GM12892 (cell line): ENCODE measurements around the gene HDC.

Experiments used
- DNase-seq: peaks from one replicate; pipeline ENCODE4 v3.0.0; 2011; ENCODE audit not compliant: insufficient read length
- FAIRE-seq: peaks from 2 replicates; lab custom pipeline; 2011; peaks lifted over from hg19 to GRCh38; lab: Jason Lieb, UNC
- POLR2A ChIP-seq: IDR thresholded peaks from 2 replicates; pipeline ENCODE4 v1.6.1; 2011; ENCODE audit warnings: low read depth, low read length, control low read depth
- POLR2AphosphoS5 ChIP-seq: IDR thresholded peaks from 2 replicates; pipeline ENCODE4 v1.6.1; 2011; ENCODE audit warnings: low read depth, low read length, control low read depth
- TAF1 ChIP-seq: IDR thresholded peaks from 2 replicates; pipeline ENCODE4 v1.6.1; 2011; ENCODE audit warnings: low read depth, mild to moderate bottlenecking, control low read depth, low read length, borderline replicate concordance

Gene HDC

DNA sequence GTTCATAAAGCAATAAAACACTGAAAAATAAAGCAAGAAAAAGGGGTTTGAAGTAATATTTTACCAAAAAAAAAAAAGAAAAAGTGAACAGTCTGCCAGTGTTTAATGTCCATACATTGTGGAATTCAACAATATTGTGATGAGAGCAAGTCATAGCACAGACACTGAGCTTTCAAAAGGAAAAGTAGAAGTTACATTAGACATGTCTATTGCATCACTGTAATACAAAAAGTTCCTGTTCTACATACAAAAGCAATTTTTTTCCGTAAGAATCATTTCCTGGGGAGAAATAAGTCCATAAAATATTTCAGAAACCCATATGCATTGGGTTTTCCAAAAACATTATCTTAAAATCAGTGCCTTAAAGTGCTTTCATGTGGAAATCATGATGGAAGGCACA, 11.8 kb upstream of the HDC start:
- FAIRE-seq (no peak), DNase-seq (no peak)
- no peak for TF ChIP-seq POLR2AphosphoS5
- TF ChIP-seq POLR2A, result no peak
- TF ChIP-seq TAF1, result no peak

DNA sequence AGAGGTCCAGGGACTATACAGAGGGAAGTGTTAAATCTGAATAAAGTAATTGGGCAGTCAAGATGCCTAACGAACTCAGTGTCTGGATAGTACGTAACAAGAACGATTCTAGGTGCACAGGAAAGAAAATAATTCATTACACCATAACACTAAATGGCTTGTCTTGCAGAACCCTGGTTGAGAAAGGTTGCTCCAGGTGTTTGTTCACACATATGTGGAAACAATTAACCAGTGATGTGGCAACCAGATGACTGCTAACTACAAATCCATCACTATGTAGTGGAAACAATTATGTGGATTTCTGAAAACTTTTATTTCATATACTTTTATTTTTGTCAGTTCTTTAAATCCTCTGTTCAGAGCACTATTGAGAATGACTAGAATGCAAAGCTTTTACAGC, 10.4 kb upstream of the HDC start:
- DNase-seq, result no peak
- no peak for FAIRE-seq
- TF ChIP-seq TAF1 (no peak), POLR2A (no peak), POLR2AphosphoS5 (no peak)

DNA sequence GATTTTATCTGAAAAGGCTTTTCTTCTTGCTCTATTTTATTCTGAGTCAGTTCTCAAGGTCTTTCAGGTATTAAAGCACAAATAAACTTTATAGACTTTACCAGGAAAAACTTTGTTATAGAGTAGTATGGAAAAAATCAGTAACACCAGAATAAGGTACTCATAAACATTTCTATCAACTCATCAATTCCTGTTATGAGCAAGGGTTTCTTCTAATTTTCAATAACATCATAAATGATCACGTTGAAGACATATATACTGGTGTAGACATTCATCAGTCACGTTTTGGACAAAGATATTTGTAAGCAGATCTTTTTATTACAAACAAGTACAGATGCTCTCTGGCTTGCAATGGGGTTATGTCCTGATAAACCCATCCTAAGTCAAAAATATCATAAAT, 9.6 kb upstream of the HDC start:
- DNase-seq, result no peak
- TF ChIP-seq POLR2A (no peak), POLR2AphosphoS5 (no peak), TAF1 (no peak)
- no peak for FAIRE-seq

DNA sequence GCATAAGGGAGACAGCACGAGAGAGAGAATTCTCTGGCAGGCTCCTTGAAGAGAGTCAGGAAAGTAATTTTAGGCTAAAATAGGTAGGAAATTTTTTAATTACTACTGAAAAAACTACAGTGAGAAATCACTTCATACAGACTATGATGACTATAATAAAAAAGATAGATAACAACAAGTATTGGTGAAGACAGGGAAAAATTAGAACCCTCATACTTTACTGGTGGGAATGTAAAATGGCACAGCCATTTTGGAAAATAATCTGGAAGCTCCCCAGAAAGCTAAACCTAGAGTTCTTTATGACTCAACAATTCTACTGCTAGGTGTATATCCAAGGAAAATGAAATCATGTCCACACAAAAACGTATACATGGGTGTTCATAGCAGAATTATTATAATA, 2.1 kb upstream of the HDC start:
- no peak for DNase-seq
- TF ChIP-seq TAF1, result no peak
- no peak for TF ChIP-seq POLR2A
- TF ChIP-seq POLR2AphosphoS5, result no peak
- FAIRE-seq, result no peak

DNA sequence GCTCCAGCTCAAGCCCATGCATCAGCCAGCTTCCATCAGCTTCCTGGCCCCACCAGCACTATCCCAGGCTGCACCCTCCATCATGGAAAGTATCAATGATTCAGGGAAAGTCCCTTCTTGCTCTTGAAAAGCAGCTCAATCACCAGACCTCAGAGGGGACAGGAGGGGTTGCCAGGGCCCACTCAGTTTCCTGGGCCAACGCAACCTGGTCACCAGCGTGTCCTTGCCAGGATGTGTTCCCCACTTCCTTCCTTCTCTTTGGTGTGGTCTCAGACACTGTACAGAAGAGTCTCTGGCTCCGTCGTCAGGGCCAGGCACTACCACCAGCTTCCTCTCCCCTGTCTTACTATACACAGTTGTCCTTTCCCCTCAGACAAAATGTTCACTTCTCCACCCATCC, 3.0 kb downstream of the HDC start:
- no peak for FAIRE-seq
- DNase-seq, result no peak
- TF ChIP-seq POLR2A, result no peak
- no peak for TF ChIP-seq POLR2AphosphoS5
- TF ChIP-seq TAF1, result no peak

DNA sequence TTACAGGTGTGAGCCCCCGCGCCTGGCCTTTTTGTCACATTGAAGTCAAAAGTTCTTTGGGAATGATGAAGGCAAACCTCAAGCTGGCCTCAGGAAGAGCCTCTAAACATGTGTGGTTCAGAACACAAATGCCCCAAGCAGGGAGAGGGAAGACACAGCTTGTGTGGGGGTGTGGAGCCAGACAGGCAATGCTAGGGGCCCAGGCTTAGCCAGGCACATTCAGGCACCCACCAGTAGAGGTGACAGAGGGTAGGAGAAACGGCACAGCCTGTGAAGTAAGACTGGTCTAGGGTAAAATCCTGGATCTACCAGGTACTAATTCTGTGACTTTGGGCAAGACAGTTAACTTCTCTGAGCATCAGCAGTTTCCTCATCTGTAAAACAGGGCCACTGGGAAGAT, 3.5 kb downstream of the HDC start:
- no peak for TF ChIP-seq POLR2AphosphoS5
- TF ChIP-seq TAF1, result no peak
- TF ChIP-seq POLR2A, result no peak
- no peak for FAIRE-seq

DNA sequence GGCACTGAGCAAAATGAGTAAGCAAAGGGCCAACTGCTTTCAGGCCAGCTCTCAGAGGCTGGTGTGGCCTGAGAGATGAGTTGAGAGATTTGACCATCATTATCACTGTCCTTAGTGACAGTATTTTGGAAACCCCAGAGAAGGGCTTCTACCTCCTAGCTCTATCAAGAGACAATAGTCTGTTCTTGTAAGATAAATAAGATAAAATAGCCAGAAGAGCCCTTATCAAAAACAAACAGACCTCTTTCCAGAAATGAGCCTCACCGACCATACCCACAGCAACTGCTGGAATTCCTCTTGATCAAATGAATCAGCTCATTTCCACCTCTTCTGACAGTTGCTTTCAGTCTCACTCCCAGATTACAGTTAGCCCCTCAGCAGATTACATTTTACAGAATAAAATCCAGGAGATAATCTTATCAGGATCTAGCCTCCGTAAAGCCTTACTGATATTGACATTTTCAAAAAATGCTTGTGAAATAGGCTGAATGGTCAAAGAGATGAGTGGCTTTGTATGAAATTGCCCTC, 4.5 kb downstream of the HDC start:
- TF ChIP-seq POLR2AphosphoS5 (no peak), POLR2A (no peak), TAF1 (no peak)
- DNase-seq (no peak), FAIRE-seq (no peak)

More for the DNA sequence above, 3.5 kb downstream of the HDC start:
- DNase-seq, result no peak

DNA sequence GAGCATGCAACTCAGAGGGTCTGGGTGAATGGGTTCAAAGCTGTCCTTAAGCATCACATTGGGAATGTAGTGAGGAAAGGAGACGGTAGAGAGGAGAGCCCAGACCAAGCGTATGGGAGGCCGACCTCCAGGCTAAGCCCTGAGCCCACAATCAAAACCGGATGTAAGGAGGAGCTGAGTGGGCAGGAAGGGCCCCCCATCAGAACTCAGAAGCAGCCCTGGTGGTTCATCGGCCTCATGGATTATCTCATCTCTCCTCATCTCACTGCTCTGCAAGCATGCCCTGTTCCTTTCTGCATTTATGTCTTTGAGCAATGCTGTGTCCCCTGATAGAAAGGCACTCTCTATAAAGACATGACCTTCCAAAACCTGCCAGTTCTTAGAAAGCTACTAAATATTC, 6.2 kb downstream of the HDC start:
- no peak for TF ChIP-seq TAF1
- no peak for TF ChIP-seq POLR2AphosphoS5
- no peak for TF ChIP-seq POLR2A
- FAIRE-seq (no peak), DNase-seq (no peak)

DNA sequence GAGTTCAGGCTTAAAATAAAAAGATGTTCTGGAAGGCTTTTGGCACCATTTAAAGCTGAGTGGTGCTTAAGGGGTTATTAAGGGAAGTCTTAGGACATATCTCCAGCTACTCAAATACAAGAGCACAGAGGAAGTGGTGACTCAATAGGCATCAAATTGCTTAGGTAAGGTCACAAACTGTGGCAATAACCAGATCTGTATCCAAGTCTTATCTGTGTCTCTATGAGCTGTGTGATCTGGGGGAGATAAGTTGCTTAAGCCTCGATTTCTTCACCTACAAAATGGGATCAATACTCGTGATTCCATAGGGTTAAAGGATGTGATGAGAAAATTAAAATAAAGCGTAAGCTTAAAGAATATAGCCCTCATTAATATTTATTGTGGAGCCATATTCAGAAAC, 7.6 kb downstream of the HDC start:
- no peak for DNase-seq

DNA sequence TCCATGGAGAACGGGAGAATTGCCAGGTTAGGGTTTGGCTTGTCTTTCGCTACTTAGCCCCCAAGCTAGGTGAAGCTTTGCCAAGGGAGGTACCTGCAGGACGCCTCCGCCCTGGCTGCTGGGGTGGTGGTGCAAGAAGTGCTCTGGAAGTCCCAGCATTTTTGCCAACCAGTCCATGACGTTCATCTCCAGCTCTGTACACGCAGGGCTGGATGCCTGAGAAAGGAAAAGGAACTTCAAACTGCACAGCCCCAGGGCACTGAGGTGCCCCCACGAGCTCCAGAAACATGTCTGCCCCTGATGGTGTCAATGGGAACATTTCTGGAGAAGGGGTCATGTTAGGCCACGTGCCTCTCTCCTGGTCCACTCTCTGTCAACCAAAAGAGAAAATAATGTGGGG, 8.2 kb downstream of the HDC start:
- FAIRE-seq (no peak), DNase-seq (no peak)
- TF ChIP-seq POLR2AphosphoS5 (no peak), POLR2A (no peak), TAF1 (no peak)

More for the DNA sequence above, 7.6 kb downstream of the HDC start:
- TF ChIP-seq POLR2A (no peak), TAF1 (no peak), POLR2AphosphoS5 (no peak)
- no peak for FAIRE-seq

DNA sequence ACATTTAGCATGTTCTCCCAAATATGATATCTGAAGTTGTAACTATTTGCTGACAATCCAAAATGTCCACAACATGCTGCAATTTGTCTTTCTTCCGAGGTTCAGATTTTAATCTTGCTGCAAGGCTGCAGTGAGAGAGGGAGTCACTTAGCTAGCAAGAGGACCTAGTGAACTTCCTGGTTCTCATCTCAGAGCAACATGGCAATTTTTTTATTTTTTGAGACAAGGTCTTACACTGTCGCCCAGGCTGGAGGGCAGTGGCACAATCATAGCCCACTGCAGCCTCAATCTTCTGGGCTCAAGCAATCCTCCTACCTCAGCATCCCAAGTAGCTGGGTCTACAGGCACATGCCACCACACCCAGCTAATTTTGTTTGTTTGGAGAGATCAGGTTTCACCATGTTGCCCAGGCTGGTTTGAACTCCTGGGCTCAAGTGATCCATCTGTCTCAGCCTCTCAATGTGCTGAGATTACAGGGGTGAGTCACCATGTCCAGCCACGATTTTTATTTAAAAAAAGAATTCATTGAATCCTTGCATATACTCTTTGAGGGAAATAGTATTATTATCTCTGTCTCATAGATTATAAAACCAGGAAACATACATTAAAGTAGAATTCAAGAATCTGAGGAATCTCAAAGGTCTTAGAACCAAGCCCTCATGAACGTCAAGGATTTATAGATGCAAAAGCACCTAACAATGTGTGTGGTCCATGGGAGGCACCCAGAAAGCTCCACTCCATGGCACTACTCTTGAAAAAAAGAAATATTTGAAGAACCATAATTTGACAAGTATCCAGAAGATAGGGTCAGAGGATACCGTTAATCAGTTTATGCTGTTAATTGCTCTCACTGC, 9.1 kb downstream of the HDC start:
- FAIRE-seq, result no peak
- DNase-seq, result no peak
- no peak for TF ChIP-seq TAF1
- no peak for TF ChIP-seq POLR2A
- no peak for TF ChIP-seq POLR2AphosphoS5

DNA sequence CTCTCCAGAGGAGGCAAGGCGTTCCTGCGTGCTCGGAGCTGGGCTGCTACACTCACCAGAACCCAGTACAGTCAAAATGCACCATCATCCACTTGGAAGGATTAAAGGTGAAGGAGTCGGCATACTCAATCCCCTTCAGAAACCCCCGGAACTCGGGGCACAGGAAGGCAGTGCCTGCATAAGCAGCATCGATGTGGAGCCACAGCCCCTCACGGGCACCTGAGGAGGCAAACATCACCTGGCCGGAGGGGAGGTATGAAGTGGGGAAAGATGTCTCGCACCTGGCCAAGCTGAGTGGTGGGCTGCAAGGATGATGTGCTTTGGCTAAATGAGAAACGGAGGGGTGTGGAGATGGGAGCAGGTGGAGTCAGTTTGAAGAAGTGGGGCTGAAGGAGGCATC, 13.0 kb downstream of the HDC start:
- no peak for FAIRE-seq
- no peak for DNase-seq
- TF ChIP-seq TAF1, result no peak
- TF ChIP-seq POLR2A, result no peak
- no peak for TF ChIP-seq POLR2AphosphoS5
